HepG2 (cell line): ENCODE results near the gene SLC2A10. TPM values are rescaled to one million over a fixed set of nuclear protein-coding genes. Genes with fewer than 3 reads are reported as not detected.

Experiments
- CEBPB ChIP-seq: IDR thresholded peaks from 2 replicates; pipeline ENCODE4 v1.6.1; 2011; ENCODE audit warnings: low read depth, low read length, improper control_type of control experiment, borderline replicate concordance
- CREB1 ChIP-seq, 2 experiments: fragments of 450-650 bp in 1 of 2; IDR thresholded peaks; 2 replicates each; pipeline ENCODE4 v1.6.1; 2016 to 2017; ENCODE audit warnings: control low read depth in 1 of 2, mild to moderate bottlenecking in 1 of 2, missing compliant biosample characterization in 1 of 2, missing genetic modification characterization in 1 of 2
- GATAD1 ChIP-seq: IDR thresholded peaks from 2 replicates; pipeline ENCODE4 v1.6.1; 2016; ENCODE audit warnings: missing genetic modification reagents, missing compliant biosample characterization
- HIVEP1 ChIP-seq: sonication (generic); formaldehyde crosslinking; IDR thresholded peaks from 2 replicates; pipeline ENCODE4 v1.4.0; 2020; ENCODE audit warnings: mild to moderate bottlenecking, missing genetic modification reagents
- HMG20A ChIP-seq: IDR thresholded peaks from 2 replicates; pipeline ENCODE4 v1.6.1; 2016; ENCODE audit warnings: borderline replicate concordance
- HNF1A ChIP-seq, 2 experiments: sonication (generic) in 1 of 2; formaldehyde crosslinking in 1 of 2; IDR thresholded peaks; 2 replicates each; pipeline versions ENCODE4 v1.4.0 to v1.6.1; 2016 to 2020; ENCODE audit warnings: borderline replicate concordance in 1 of 2, low read depth in 1 of 2, mild to moderate bottlenecking in 1 of 2, missing genetic modification reagents in 1 of 2
- IRF2 ChIP-seq: IDR thresholded peaks from 2 replicates; pipeline ENCODE4 v1.6.1; 2018; ENCODE audit warnings: missing genetic modification reagents, missing compliant biosample characterization
- MXD4 ChIP-seq: IDR thresholded peaks from 2 replicates; pipeline ENCODE4 v1.6.1; 2016; ENCODE audit warnings: mild to moderate bottlenecking, missing biosample characterization, missing genetic modification reagents
- PTBP1 ChIP-seq: fragments of 200-400 bp; formaldehyde crosslinking; IDR thresholded peaks from 2 replicates; pipeline ENCODE4 v1.6.1; 2018; ENCODE audit warnings: low read length, low read depth; ENCODE audit not compliant: poor library complexity, severe bottlenecking
- SP5 ChIP-seq: IDR thresholded peaks from 2 replicates; pipeline ENCODE4 v1.6.1; 2016; ENCODE audit warnings: low read depth, borderline replicate concordance
- THAP8 ChIP-seq: sonication (generic); formaldehyde crosslinking; IDR thresholded peaks from 2 replicates; pipeline ENCODE4 v1.5.1; 2020; ENCODE audit warnings: missing genetic modification reagents, mild to moderate bottlenecking, borderline replicate concordance
- ZBTB3 ChIP-seq: sonication (generic); formaldehyde crosslinking; IDR thresholded peaks from 2 replicates; pipeline ENCODE4 v1.4.0; 2020; ENCODE audit warnings: low read depth, mild to moderate bottlenecking, moderate library complexity, missing genetic modification reagents, borderline replicate concordance
- ZNF121 ChIP-seq: sonication (generic); formaldehyde crosslinking; IDR thresholded peaks from 2 replicates; pipeline ENCODE4 v1.5.0; 2020; ENCODE audit warnings: mild to moderate bottlenecking, missing genetic modification reagents
- ZNF264 ChIP-seq: sonication (generic); formaldehyde crosslinking; IDR thresholded peaks from 2 replicates; pipeline ENCODE4 v1.4.0; 2020; ENCODE audit warnings: missing genetic modification reagents
- ZNF275 ChIP-seq: sonication (generic); formaldehyde crosslinking; IDR thresholded peaks from 2 replicates; pipeline ENCODE4 v1.8.0; 2022; ENCODE audit warnings: missing genetic modification reagents, mild to moderate bottlenecking, inconsistent platforms, borderline replicate concordance
- ZNF30 ChIP-seq: sonication (generic); formaldehyde crosslinking; IDR thresholded peaks from 2 replicates; pipeline ENCODE4 v1.5.0; 2020; ENCODE audit warnings: mild to moderate bottlenecking, missing genetic modification reagents
- ZNF44 ChIP-seq: sonication (generic); formaldehyde crosslinking; IDR thresholded peaks from 2 replicates; pipeline ENCODE4 v1.5.1; 2020; ENCODE audit warnings: mild to moderate bottlenecking, missing genetic modification reagents
- ZNF788 ChIP-seq: sonication (generic); formaldehyde crosslinking; IDR thresholded peaks from 2 replicates; pipeline ENCODE4 v1.5.0; 2020; ENCODE audit warnings: mild to moderate bottlenecking, missing genetic modification reagents, borderline replicate concordance
- polyA plus RNA-seq, 8 experiments: library from polyadenylated mRNA; depleted of rRNA in 3 of 8; stranded (reverse) in 7 of 8; unstranded in 1 of 8; fragments of >200 nt; fragmentation: Illumina TruSeq in 4 of 8; extraction: Trizol in 4 of 8; gene quantifications; 2 replicates each; pipeline versions ENCODE4 v1.2.1 to v1.2.3, GENCODE V29; 2011 to 2016; ENCODE audit warnings: low read depth in 4 of 8, missing spikeins in 1 of 8, mixed read lengths in 1 of 8; ENCODE audit not compliant: insufficient read depth in 1 of 8
- total RNA-seq, 5 experiments: library from RNA; depleted of rRNA; stranded (reverse); fragments of >200 nt; fragmentation: Illumina TruSeq; extraction: Trizol; gene quantifications; 2 replicates each; pipeline ENCODE4 v1.2.3, GENCODE V29; 2016; ENCODE audit warnings: low read depth in 1 of 5
- TF ChIP-seq, protein P1 (sequence below): IDR thresholded peaks from 2 replicates; pipeline ENCODE4 v1.6.1; 2016; ENCODE audit warnings: low read depth, missing genetic modification reagents, missing compliant biosample characterization

SLC2A10 gene
- total and polyA plus RNA-seq, 2 of the 13 experiments (the other 11 are each of a cell fraction or from before 2014, with no cell fraction given) = 16.0 to 18.4 TPM

- TF ChIP-seq, protein P1, sequence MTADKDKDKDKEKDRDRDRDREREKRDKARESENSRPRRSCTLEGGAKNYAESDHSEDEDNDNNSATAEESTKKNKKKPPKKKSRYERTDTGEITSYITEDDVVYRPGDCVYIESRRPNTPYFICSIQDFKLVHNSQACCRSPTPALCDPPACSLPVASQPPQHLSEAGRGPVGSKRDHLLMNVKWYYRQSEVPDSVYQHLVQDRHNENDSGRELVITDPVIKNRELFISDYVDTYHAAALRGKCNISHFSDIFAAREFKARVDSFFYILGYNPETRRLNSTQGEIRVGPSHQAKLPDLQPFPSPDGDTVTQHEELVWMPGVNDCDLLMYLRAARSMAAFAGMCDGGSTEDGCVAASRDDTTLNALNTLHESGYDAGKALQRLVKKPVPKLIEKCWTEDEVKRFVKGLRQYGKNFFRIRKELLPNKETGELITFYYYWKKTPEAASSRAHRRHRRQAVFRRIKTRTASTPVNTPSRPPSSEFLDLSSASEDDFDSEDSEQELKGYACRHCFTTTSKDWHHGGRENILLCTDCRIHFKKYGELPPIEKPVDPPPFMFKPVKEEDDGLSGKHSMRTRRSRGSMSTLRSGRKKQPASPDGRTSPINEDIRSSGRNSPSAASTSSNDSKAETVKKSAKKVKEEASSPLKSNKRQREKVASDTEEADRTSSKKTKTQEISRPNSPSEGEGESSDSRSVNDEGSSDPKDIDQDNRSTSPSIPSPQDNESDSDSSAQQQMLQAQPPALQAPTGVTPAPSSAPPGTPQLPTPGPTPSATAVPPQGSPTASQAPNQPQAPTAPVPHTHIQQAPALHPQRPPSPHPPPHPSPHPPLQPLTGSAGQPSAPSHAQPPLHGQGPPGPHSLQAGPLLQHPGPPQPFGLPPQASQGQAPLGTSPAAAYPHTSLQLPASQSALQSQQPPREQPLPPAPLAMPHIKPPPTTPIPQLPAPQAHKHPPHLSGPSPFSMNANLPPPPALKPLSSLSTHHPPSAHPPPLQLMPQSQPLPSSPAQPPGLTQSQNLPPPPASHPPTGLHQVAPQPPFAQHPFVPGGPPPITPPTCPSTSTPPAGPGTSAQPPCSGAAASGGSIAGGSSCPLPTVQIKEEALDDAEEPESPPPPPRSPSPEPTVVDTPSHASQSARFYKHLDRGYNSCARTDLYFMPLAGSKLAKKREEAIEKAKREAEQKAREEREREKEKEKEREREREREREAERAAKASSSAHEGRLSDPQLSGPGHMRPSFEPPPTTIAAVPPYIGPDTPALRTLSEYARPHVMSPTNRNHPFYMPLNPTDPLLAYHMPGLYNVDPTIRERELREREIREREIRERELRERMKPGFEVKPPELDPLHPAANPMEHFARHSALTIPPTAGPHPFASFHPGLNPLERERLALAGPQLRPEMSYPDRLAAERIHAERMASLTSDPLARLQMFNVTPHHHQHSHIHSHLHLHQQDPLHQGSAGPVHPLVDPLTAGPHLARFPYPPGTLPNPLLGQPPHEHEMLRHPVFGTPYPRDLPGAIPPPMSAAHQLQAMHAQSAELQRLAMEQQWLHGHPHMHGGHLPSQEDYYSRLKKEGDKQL = no peak
- TF ChIP-seq CEBPB (peak; percentile 84; the same call in 1 of the 2 replicates), HIVEP1 (no peak), THAP8 (CRISPR knock-in tag) (no peak), MXD4 (CRISPR knock-in tag) (no peak), HMG20A (CRISPR knock-in tag) (no peak), ZBTB3 (CRISPR knock-in tag) (no peak), ZNF275 (no peak), ZNF788 (CRISPR knock-in tag) (no peak), PTBP1 (no peak), CREB1 (IDR thresholded peaks at IDR 0.05) (no peak), CREB1 (CRISPR knock-in tag; IDR thresholded peaks at IDR 0.05) (no peak), ZNF264 (CRISPR knock-in tag) (no peak), ZNF44 (CRISPR knock-in tag) (no peak), HNF1A (IDR thresholded peaks at IDR 0.05; ENCODE audit: low read depth) (no peak), HNF1A (CRISPR knock-in tag; IDR thresholded peaks at IDR 0.05; ENCODE audit: borderline replicate concordance) (no peak), SP5 (CRISPR knock-in tag) (peak; percentile 41; the same call in 1 of the 2 replicates), GATAD1 (CRISPR knock-in tag) (no peak), ZNF30 (no peak), IRF2 (CRISPR knock-in tag) (no peak), ZNF121 (CRISPR knock-in tag) (no peak)
Measured at GRCh38 chr20:46665602-46666001, 43.8 kb upstream of the SLC2A10 start (continued).
